Mesenchymal stem cell (in vitro differentiated cells and primary cell): ENCODE measurements around the gene ASPHD2.

Source experiments
- DNase-seq: peaks from one replicate; pipeline ENCODE4 v3.0.0-alpha.2; 2013
- H2AFZ ChIP-seq: one replicate; pipeline ENCODE4 v1.6.1; 2013; ENCODE audit warnings: low read depth, mild to moderate bottlenecking, control low read depth, inconsistent platforms, low read length, moderate library complexity
- H2AK5ac ChIP-seq: 2 replicates; pipeline ENCODE4 v1.6.1; 2013; ENCODE audit warnings: low read length, moderate library complexity, mild to moderate bottlenecking, inconsistent platforms; ENCODE audit not compliant: severe bottlenecking
- H2BK120ac ChIP-seq: one replicate; pipeline ENCODE4 v1.6.1; 2013; ENCODE audit warnings: low read depth, mild to moderate bottlenecking, inconsistent platforms, low read length, moderate library complexity
- H2BK12ac ChIP-seq, 2 experiments: one replicate each; pipeline ENCODE4 v1.6.1; 2013; ENCODE audit warnings: inconsistent platforms in 2 of 2, low read length in 2 of 2, mild to moderate bottlenecking in 2 of 2, moderate library complexity in 2 of 2, control low read depth in 1 of 2
- H2BK15ac ChIP-seq: one replicate; pipeline ENCODE4 v1.6.1; 2013; ENCODE audit warnings: mild to moderate bottlenecking, low read depth, inconsistent platforms; ENCODE audit not compliant: poor library complexity, severe bottlenecking
- H2BK5ac ChIP-seq: 2 replicates; pipeline ENCODE4 v1.6.1; 2013; ENCODE audit warnings: low read depth, mild to moderate bottlenecking, low read length, control low read depth, inconsistent platforms; ENCODE audit not compliant: poor library complexity, severe bottlenecking
- H3K14ac ChIP-seq, 2 experiments: one replicate each; pipeline ENCODE4 v1.6.1; 2013; ENCODE audit warnings: inconsistent platforms in 2 of 2, low read length in 2 of 2, control low read depth in 1 of 2, mild to moderate bottlenecking in 1 of 2, moderate library complexity in 1 of 2
- H3K18ac ChIP-seq, 2 experiments: one replicate each; pipeline ENCODE4 v1.6.1; 2013; ENCODE audit warnings: inconsistent platforms in 2 of 2, low read length in 2 of 2, control low read depth in 1 of 2, low read depth in 1 of 2, mild to moderate bottlenecking in 1 of 2
- H3K23ac ChIP-seq, 2 experiments: one replicate each; pipeline ENCODE4 v1.6.1; 2013; ENCODE audit warnings: inconsistent platforms in 2 of 2, low read length in 2 of 2, mild to moderate bottlenecking in 2 of 2, moderate library complexity in 2 of 2, control low read depth in 1 of 2
- H3K27ac ChIP-seq: 2 replicates; pipeline ENCODE4 v1.5.1; 2013; ENCODE audit warnings: mild to moderate bottlenecking, moderate library complexity, low read length, control low read depth, inconsistent platforms; ENCODE audit not compliant: poor library complexity, severe bottlenecking
- H3K27me3 ChIP-seq, 2 experiments: 2 replicates each; pipeline versions ENCODE4 v1.6.1 to v1.7.0; 2013; ENCODE audit warnings: low read length in 2 of 2, mild to moderate bottlenecking in 2 of 2, moderate library complexity in 2 of 2, control low read depth in 1 of 2, inconsistent platforms in 1 of 2; ENCODE audit not compliant: control insufficient read depth in 1 of 2, insufficient read depth in 1 of 2
- H3K36me3 ChIP-seq, 2 experiments: 2 replicates each; pipeline versions ENCODE4 v1.6.1 to v1.7.0; 2013; ENCODE audit warnings: low read length in 2 of 2, control low read depth in 1 of 2, inconsistent platforms in 1 of 2, low read depth in 1 of 2, mild to moderate bottlenecking in 1 of 2; ENCODE audit not compliant: insufficient read depth in 2 of 2, control insufficient read depth in 1 of 2
- H3K4ac ChIP-seq, 2 experiments: one replicate each; pipeline ENCODE4 v1.6.1; 2013; ENCODE audit warnings: inconsistent platforms in 2 of 2, low read length in 2 of 2, mild to moderate bottlenecking in 2 of 2, moderate library complexity in 2 of 2, control low read depth in 1 of 2, low read depth in 1 of 2
- H3K4me1 ChIP-seq: 2 replicates; pipeline ENCODE4 v1.6.1; 2013; ENCODE audit warnings: low read depth, low read length, control low read depth; ENCODE audit not compliant: control insufficient read depth, insufficient read depth
- H3K4me2 ChIP-seq: 2 replicates; pipeline ENCODE4 v1.6.1; 2013; ENCODE audit warnings: low read length, mild to moderate bottlenecking, inconsistent platforms; ENCODE audit not compliant: poor library complexity, severe bottlenecking
- H3K4me3 ChIP-seq, 2 experiments: 2 replicates each; pipeline versions ENCODE4 v1.5.1 to v1.7.0; 2013; ENCODE audit warnings: low read length in 2 of 2, mild to moderate bottlenecking in 2 of 2, control low read depth in 1 of 2, low read depth in 1 of 2; ENCODE audit not compliant: insufficient read depth in 1 of 2
- H3K79me1 ChIP-seq: replicated peaks from 2 replicates; pipeline ENCODE4 v1.6.1; 2013; ENCODE audit warnings: mild to moderate bottlenecking, control low read depth, low read length, inconsistent platforms; ENCODE audit not compliant: poor library complexity, severe bottlenecking
- H3K9ac ChIP-seq: 2 replicates; pipeline ENCODE4 v1.7.0; 2013; ENCODE audit warnings: mild to moderate bottlenecking, low read length, moderate library complexity
- H3K9me3 ChIP-seq: 2 replicates; pipeline ENCODE4 v1.7.0; 2013; ENCODE audit warnings: mild to moderate bottlenecking, low read length; ENCODE audit not compliant: control insufficient read depth
- H4K8ac ChIP-seq: one replicate; pipeline ENCODE4 v1.6.1; 2013; ENCODE audit warnings: inconsistent platforms, mild to moderate bottlenecking, low read length, moderate library complexity
- H4K91ac ChIP-seq: one replicate; pipeline ENCODE4 v1.6.1; 2013; ENCODE audit warnings: mild to moderate bottlenecking, low read length, inconsistent platforms
- WGBS: methylation state at CpG from one replicate; pipeline ENCODE4 v1.1.7; 2013; ENCODE audit warnings: mixed read lengths; 5-methylcytosine and 5-hydroxymethylcytosine counted together

The ASPHD2 gene

DNA sequence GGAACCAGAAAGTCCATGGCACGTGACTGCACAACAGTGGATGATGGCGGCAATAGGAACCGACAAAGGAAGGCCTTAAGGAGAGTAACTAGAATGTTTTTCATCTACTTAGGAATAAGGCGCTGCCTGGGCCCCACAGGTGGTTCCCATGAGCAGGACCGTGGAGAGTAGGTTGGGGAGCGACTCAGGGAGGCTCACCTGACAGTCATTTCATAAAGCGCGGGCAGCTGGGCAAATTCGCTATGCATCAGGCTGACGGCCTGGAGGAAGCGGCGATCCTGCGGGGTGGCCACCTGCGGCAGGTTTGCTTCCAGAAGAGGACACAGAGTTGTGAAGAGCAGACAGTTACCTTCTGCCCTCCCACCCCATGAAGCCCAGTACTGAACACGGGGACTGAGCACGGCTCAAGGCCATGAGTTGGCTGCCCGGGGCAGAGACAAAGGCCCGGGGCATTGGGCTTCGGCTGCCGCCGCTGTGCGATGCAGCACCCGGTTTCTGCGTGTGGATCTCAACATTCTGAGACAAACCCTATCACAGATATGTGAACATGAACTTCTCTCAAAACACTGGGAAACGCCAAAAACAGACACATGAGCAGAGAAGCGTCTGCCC is 28.7 kb downstream of the ASPHD2 start:
- H3K4ac ChIP-seq, result no peak overlapping the region
- H2BK120ac ChIP-seq, result no peak overlapping the region
- H2AFZ ChIP-seq, result no peak overlapping the region
- H3K27me3 ChIP-seq, result no peaks in the 10 kb centered on the region
- no peak overlapping the region for H3K18ac ChIP-seq
- no peak overlapping the region for H3K14ac ChIP-seq
- H2BK15ac ChIP-seq, result no peak overlapping the region
- no peak overlapping the region for H2BK5ac ChIP-seq
- H3K4me1 ChIP-seq, result peaks cover 2% of the 10 kb centered on the region
- no peak overlapping the region for H4K8ac ChIP-seq
- H3K36me3 ChIP-seq, result peaks cover 46 to 72% of the 10 kb centered on the region in 2 experiments
- H3K79me1 ChIP-seq, result peaks cover 33% of the 10 kb centered on the region
- no peak overlapping the region for H3K4me2 ChIP-seq
- no peak overlapping the region for H3K27ac ChIP-seq
- H3K9me3 ChIP-seq, result no peaks in the 10 kb centered on the region
- H2BK12ac ChIP-seq, result no peak overlapping the region
- H2AK5ac ChIP-seq, result no peak overlapping the region
- H4K91ac ChIP-seq, result peak overlapping the region; percentile 36
- no peak overlapping the region for H3K4me3 ChIP-seq
- no peak overlapping the region for H3K23ac ChIP-seq
- 97% methylated on average over 26 of the region's 26 CpGs for WGBS
- DNase-seq, result no peak
- no peak overlapping the region for H3K9ac ChIP-seq

DNA sequence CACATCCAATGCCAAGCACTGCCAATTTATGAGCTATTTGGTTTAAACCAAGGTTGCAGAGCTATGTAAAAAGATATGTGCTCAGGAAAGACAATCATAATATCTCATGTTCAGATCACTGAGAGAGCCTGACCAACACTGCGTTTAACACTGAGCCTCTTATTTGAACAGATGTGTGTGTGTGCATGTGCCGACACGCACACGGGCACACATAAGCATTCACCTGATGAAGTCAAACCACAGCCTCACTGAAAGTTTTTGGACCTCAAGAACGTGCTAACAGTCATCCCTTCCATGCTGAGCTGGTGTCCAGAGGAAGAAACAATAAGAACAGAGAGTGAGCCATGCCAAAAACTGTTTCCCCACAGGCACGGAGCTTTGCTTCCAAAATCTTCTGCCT is 31.1 kb downstream of the ASPHD2 start:
- H3K4me1 ChIP-seq, result peaks cover 4% of the 10 kb centered on the region
- H3K14ac ChIP-seq, result no peak overlapping the region
- no peak overlapping the region for H4K91ac ChIP-seq
- H2BK5ac ChIP-seq, result no peak overlapping the region
- H3K4ac ChIP-seq, result no peak overlapping the region
- H2AFZ ChIP-seq, result no peak overlapping the region
- WGBS, result 90% methylated on average over 5 of the region's 6 CpGs
- H4K8ac ChIP-seq, result no peak overlapping the region
- H3K23ac ChIP-seq, result no peak overlapping the region
- no peak for DNase-seq
- H3K9me3 ChIP-seq, result no peaks in the 10 kb centered on the region
- no peak overlapping the region for H2AK5ac ChIP-seq
- H2BK15ac ChIP-seq, result no peak overlapping the region
- H3K4me3 ChIP-seq, result no peak overlapping the region
- peaks cover 34% of the 10 kb centered on the region for H3K79me1 ChIP-seq
- H3K4me2 ChIP-seq, result no peak overlapping the region
- H2BK120ac ChIP-seq, result no peak overlapping the region
- H3K27me3 ChIP-seq, result no peaks in the 10 kb centered on the region
- no peak overlapping the region for H3K9ac ChIP-seq
- H2BK12ac ChIP-seq, result no peak overlapping the region
- H3K36me3 ChIP-seq, result peaks cover 55 to 81% of the 10 kb centered on the region in 2 experiments
- no peak overlapping the region for H3K18ac ChIP-seq
- H3K27ac ChIP-seq, result no peak overlapping the region

DNA sequence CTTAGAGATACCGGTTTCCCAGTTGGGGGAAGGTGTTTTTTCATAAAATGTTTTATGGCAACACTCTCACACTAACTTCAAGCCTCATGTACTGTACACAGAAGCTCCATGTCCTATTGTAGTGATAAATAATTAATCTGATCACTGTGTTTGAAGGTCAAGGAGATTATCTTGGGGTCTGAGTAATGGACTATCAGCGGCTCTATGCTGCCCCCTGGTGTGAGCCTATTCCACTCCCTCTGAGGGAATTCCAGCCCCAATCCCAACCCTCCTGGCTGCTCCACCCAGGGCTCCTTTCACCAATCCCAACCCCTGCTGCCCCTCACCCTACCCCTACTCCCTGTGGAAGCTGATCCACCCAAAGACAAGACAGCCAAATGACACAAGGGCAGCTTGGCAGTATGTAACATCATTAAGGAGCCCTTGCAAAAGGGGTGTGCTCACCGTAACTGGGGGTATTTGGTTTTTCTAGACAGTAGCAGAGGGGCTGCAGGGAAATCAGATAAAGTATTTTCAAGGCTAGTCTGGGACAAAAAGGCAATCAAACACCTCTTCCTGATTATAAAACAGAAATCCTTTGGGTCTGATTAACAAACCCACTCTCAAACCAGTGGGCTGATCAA is 32.2 kb downstream of the ASPHD2 start:
- H3K14ac ChIP-seq, result no peak overlapping the region
- peaks cover 33% of the 10 kb centered on the region for H3K79me1 ChIP-seq
- no peak overlapping the region for H3K4me3 ChIP-seq
- H2AFZ ChIP-seq, result no peak overlapping the region
- H3K4ac ChIP-seq, result no peak overlapping the region
- no peaks in the 10 kb centered on the region for H3K9me3 ChIP-seq
- no peak overlapping the region for H3K27ac ChIP-seq
- DNase-seq, result peak; percentile 55
- no peak overlapping the region for H3K23ac ChIP-seq
- peak overlapping the region; percentile 33 for H3K9ac ChIP-seq
- H3K4me1 ChIP-seq, result peaks cover 4% of the 10 kb centered on the region
- H4K91ac ChIP-seq, result no peak overlapping the region
- H2BK5ac ChIP-seq, result no peak overlapping the region
- peaks cover 60 to 85% of the 10 kb centered on the region in 2 experiments for H3K36me3 ChIP-seq
- no peak overlapping the region for H2AK5ac ChIP-seq
- no peak overlapping the region for H3K4me2 ChIP-seq
- no peak overlapping the region for H2BK120ac ChIP-seq
- no peak overlapping the region for H3K18ac ChIP-seq
- WGBS, result 4% methylated on average over 2 of the region's 3 CpGs
- H3K27me3 ChIP-seq, result no peaks in the 10 kb centered on the region
- H4K8ac ChIP-seq, result no peak overlapping the region
- no peak overlapping the region for H2BK15ac ChIP-seq
- H2BK12ac ChIP-seq, result no peak overlapping the region

DNA sequence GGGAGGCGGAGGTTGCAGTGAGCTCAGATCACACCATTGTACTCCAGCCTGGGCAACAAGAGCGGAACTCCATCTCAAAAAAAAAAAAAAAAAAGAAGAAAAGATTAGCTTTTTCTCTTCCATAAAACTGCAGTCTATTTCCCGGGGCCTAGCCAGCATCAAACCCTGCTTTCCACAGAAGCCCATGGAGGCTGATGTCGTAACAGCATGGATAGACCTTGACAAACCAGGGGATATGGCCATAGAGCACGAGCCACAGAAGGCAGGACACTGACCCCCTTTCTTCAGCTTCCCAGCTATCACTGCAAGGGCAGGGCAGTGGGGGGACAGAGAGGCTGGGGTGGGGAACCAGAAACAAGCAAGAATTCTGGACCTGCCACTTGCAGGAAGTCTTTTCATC is 33.0 kb downstream of the ASPHD2 start:
- Histone ChIP-seq H4K91ac (no peak overlapping the region), H3K14ac (no peak overlapping the region), H3K79me1 (peaks cover 33% of the 10 kb centered on the region), H2AFZ (no peak overlapping the region), H3K36me3 (peaks cover 61 to 86% of the 10 kb centered on the region in 2 experiments), H3K23ac (no peak overlapping the region), H2BK120ac (no peak overlapping the region), H2BK5ac (no peak overlapping the region), H3K9ac (no peak overlapping the region), H4K8ac (no peak overlapping the region), H3K4ac (no peak overlapping the region), H3K4me1 (peaks cover 4% of the 10 kb centered on the region), H3K9me3 (no peaks in the 10 kb centered on the region), H2BK15ac (no peak overlapping the region), H3K18ac (no peak overlapping the region), H2BK12ac (no peak overlapping the region), H3K27me3 (no peaks in the 10 kb centered on the region), H3K27ac (no peak overlapping the region), H2AK5ac (no peak overlapping the region), H3K4me3 (no peak overlapping the region), H3K4me2 (no peak overlapping the region)
- no peak for DNase-seq
- 100% methylated on average over 4 of the region's 5 CpGs for WGBS
